K562 (cell line): ENCODE results near the gene APOC1. TPM values are rescaled to one million over a fixed set of nuclear protein-coding genes. Genes with fewer than 3 reads are reported as not detected.

ENCODE experiments used
- ATAC-seq: fragments of 200-7000 bp; cut with Tn5 transposase; 3 replicates; pipeline ENCODE4 v1.9.1; 2020; ENCODE audit warnings: moderate library complexity
- BruUV-seq: library from RNA; stranded (reverse); fragments of 400-500 nt; replicated peaks from 2 replicates; lab custom pipeline; 2021; lab: Mats Ljungman, UMichigan
- CTCF ChIA-PET: fragments of 300-600 bp; formaldehyde crosslinking; extraction: SDS; loops from one replicate; lab custom pipeline; 2021; ENCODE audit warnings: low intra/inter-chr PET ratio; lab: Yijun Ruan, JAX
- POLR2A ChIA-PET: fragments of 300-600, 350-650 bp; sonication (Branson Sonifier 250); formaldehyde crosslinking; extraction: SDS; loops from one replicate; lab custom pipeline; 2021; ENCODE audit warnings: antibody characterized with exemption, inconsistent platforms; lab: Yijun Ruan, JAX
- DNase-seq, 4 experiments: peaks; one replicate each; pipeline versions ENCODE4 v3.0.0 to v3.0.0-alpha.2; 2011 to 2018; ENCODE audit warnings: low spot score in 3 of 4, mixed read lengths in 3 of 4; ENCODE audit errors: extremely low read depth in 1 of 4
- FAIRE-seq: peaks from 2 replicates; lab custom pipeline; 2011; peaks lifted over from hg19 to GRCh38; lab: Jason Lieb, UNC
- H2AFZ ChIP-seq: 2 replicates; pipeline ENCODE4 v1.6.0; 2011; ENCODE audit warnings: low read depth, low read length, control low read depth, inconsistent platforms
- H3K27ac ChIP-seq: fragments of 200-600 bp; 3 replicates; pipeline ENCODE4 v1.8.0; 2011; ENCODE audit warnings: low read depth, mild to moderate bottlenecking, control low read depth, inconsistent platforms, low read length, moderate library complexity, mixed read lengths; ENCODE audit errors: extremely low read depth
- H3K27me3 ChIP-seq, 2 experiments: fragments of 300-600 bp in 1 of 2; 2 replicates in 1 of 2; 3 replicates in 1 of 2; pipeline versions ENCODE4 v1.6.0 to v1.8.0; 2011; ENCODE audit warnings: inconsistent platforms in 2 of 2, low read length in 2 of 2, mild to moderate bottlenecking in 1 of 2, mixed read lengths in 1 of 2, moderate library complexity in 1 of 2; ENCODE audit not compliant: control insufficient read depth in 2 of 2, insufficient read depth in 2 of 2
- H3K36me3 ChIP-seq: fragments of 300-600 bp; 3 replicates; pipeline ENCODE4 v1.8.0; 2011; ENCODE audit warnings: mild to moderate bottlenecking, low read length, inconsistent platforms; ENCODE audit not compliant: control insufficient read depth, insufficient read depth
- H3K4me1 ChIP-seq, 2 experiments: fragments of 200-600 bp in 1 of 2; replicated peaks in 1 of 2; 2 replicates in 1 of 2; 3 replicates in 1 of 2; pipeline versions ENCODE4 v1.5.1 to v1.8.0; 2011; ENCODE audit warnings: inconsistent platforms in 2 of 2, low read length in 2 of 2, mild to moderate bottlenecking in 1 of 2, mixed read lengths in 1 of 2, moderate library complexity in 1 of 2; ENCODE audit not compliant: control insufficient read depth in 2 of 2, insufficient read depth in 2 of 2
- H3K4me2 ChIP-seq: 2 replicates; pipeline ENCODE4 v1.6.1; 2011; ENCODE audit warnings: low read length, control low read depth, inconsistent platforms, mixed read lengths; ENCODE audit not compliant: insufficient read depth
- H3K4me3 ChIP-seq: fragments of 200-600 bp; sonication (generic), shearing (Covaris generic); 2 replicates; pipeline ENCODE4 v1.5.1; 2016; ENCODE audit warnings: control low read depth, inconsistent platforms
- H3K79me2 ChIP-seq: fragments of 200-600 bp; 3 replicates; pipeline ENCODE4 v1.8.0; 2011; ENCODE audit warnings: low read length, inconsistent platforms; ENCODE audit not compliant: control insufficient read depth, insufficient read depth
- H3K9ac ChIP-seq, 2 experiments: 2 replicates each; pipeline versions ENCODE4 v1.6.0 to v1.6.1; 2011; ENCODE audit warnings: low read depth in 2 of 2, low read length in 2 of 2, control low read depth in 1 of 2, inconsistent platforms in 1 of 2, mild to moderate bottlenecking in 1 of 2, mixed read lengths in 1 of 2; ENCODE audit not compliant: insufficient read depth in 1 of 2
- H3K9me1 ChIP-seq: one replicate; pipeline ENCODE4 v1.6.0; 2011; ENCODE audit warnings: inconsistent platforms, mild to moderate bottlenecking, low read length, moderate library complexity; ENCODE audit not compliant: control insufficient read depth, insufficient read depth
- H3K9me3 ChIP-seq: replicated peaks from 2 replicates; pipeline ENCODE4 v1.5.1; 2011; ENCODE audit warnings: low read depth, low read length, inconsistent platforms; ENCODE audit not compliant: control insufficient read depth, insufficient read depth
- H4K20me1 ChIP-seq: replicated peaks from 2 replicates; pipeline ENCODE4 v1.6.1; 2011; ENCODE audit warnings: low read length, inconsistent platforms, mixed read lengths; ENCODE audit not compliant: control insufficient read depth, insufficient read depth
- POLR2G ChIP-seq: fragments of 200-400 bp; formaldehyde crosslinking; IDR thresholded peaks from 2 replicates; pipeline ENCODE4 v1.6.1; 2017; ENCODE audit warnings: low read depth, mild to moderate bottlenecking, antibody characterized with exemption, low read length, moderate library complexity
- RBFOX2 ChIP-seq: fragments of 200-400 bp; formaldehyde crosslinking; IDR thresholded peaks from 2 replicates; pipeline ENCODE4 v1.6.1; 2017; ENCODE audit warnings: low read depth, mild to moderate bottlenecking, low read length, moderate library complexity
- WGBS: fragments of 100-300 bp; shearing (Covaris generic); methylation state at CpG from one replicate; pipeline ENCODE4 v1.1.6; 2016; ENCODE audit warnings: low coverage, mixed read lengths; ENCODE audit not compliant: insufficient coverage; ENCODE audit errors: missing lambda C conversion rate; 5-methylcytosine and 5-hydroxymethylcytosine counted together
- in situ Hi-C: fragments of 300-500 bp; cut with MboI; formaldehyde crosslinking; loops from 4 replicates; pipeline ENCODE4 v1.15.0; 2018; ENCODE audit warnings: inconsistent platforms, mixed read lengths
- intact Hi-C: fragments of 100-400 bp; cut with micrococcal nuclease; formaldehyde crosslinking; loops from 2 replicates; pipeline ENCODE4 v1.14.2; 2022
- polyA plus RNA-seq, 8 experiments: library from polyadenylated mRNA; depleted of rRNA in 4 of 8; stranded (reverse) in 5 of 8; unstranded in 3 of 8; fragments of >200 nt; fragmentation: Nextera tagmentation in 2 of 8; fragmentation: Illumina TruSeq in 1 of 8; extraction: Ambion mirVana in 2 of 8; extraction: Trizol in 1 of 8; gene quantifications; 2 replicates each; pipeline versions ENCODE4 v1.2.1 to v1.2.3, GENCODE V29; 2011 to 2014; ENCODE audit warnings: inconsistent platforms in 1 of 8, missing spikeins in 1 of 8
- total RNA-seq, 7 experiments: library from RNA; depleted of rRNA in 6 of 7; stranded (reverse); fragments of >200 nt in 6 of 7; fragmentation: Illumina TruSeq in 2 of 7; extraction: Trizol in 2 of 7; gene quantifications; 2 replicates each; pipeline versions ENCODE4 v1.2.1 to v1.2.3, GENCODE V29; 2011 to 2021; ENCODE audit warnings: low replicate concordance in 1 of 7
- TF ChIP-seq, protein P1 (sequence below): IDR thresholded peaks from 2 replicates; pipeline ENCODE4 v1.6.1; 2012; ENCODE audit warnings: low read depth, low read length, improper control_type of control experiment, borderline replicate concordance

APOC1 gene
- total and polyA plus RNA-seq, 9 of the 15 experiments (the other 6 are each of a cell fraction or from before 2014, with no cell fraction given), result 115 to 408 (median 220) TPM

DNA sequence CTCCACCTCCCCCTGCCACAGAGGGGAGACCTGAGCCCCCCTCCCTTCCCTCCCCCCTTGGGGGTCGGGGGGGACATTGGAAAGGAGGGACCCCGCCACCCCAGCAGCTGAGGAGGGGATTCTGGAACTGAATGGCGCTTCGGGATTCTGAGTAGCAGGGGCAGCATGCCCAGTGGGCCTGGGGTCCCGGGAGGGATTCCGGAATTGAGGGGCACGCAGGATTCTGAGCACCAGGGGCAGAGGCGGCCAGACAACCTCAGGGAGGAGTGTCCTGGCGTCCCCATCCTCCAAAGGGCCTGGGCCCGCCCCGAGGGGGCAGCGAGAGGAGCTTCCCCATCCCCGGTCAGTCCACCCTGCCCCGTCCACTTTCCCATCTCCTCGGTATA, 11.2 kb upstream of the APOC1 start:
- Histone ChIP-seq H3K9me1 (no peaks in the 10 kb centered on the region), H3K9me3 (no peaks in the 10 kb centered on the region), H3K27ac (no peak overlapping the region), H2AFZ (no peak overlapping the region), H3K4me2 (no peak overlapping the region), H3K9ac (0 out of 4 replicates have a peak overlapping the region, but pooled peaks of 1 of the 2 experiments have one; percentile 1), H3K27me3 (no peaks in the 10 kb centered on the region), H3K79me2 (peaks cover under 1% of the 10 kb centered on the region; the same call in 2 of the 3 replicates), H4K20me1 (0 out of 2 replicates have a peak, but pooled peaks cover 3% of the 10 kb centered on the region), H3K36me3 (peaks cover 68% of the 10 kb centered on the region; the same call in 2 of the 3 replicates), H3K4me3 (no peak overlapping the region), H3K4me1 (peaks cover 20 to 60% of the 10 kb centered on the region in 2 experiments; a peak in 4 of 5 replicates)
- POLR2A ChIA-PET, result interaction anchor here (1.1 to 1.7 kb wide), 3 partner anchors 8 to 13 kb away, joined by 3 to 4 read pairs (median 4); no protein-coding TSS in a partner anchor
- in situ Hi-C loops, result no loop called here
- 73% methylated on average over 8 of the region's 15 CpGs for WGBS
- FAIRE-seq (no peak), ATAC-seq (no peak), DNase-seq (no peak)
- CTCF ChIA-PET, result interaction anchor here (0.7 to 2.1 kb wide), 4 partner anchors 46 to 156 kb away, joined by 3 to 27 read pairs (median 5); partner anchors contain the start of gene CLPTM1
- BruUV-seq, result TSS peak; percentile 68
- TF ChIP-seq POLR2G, result peak; percentile 60
- TF ChIP-seq, protein P1, sequence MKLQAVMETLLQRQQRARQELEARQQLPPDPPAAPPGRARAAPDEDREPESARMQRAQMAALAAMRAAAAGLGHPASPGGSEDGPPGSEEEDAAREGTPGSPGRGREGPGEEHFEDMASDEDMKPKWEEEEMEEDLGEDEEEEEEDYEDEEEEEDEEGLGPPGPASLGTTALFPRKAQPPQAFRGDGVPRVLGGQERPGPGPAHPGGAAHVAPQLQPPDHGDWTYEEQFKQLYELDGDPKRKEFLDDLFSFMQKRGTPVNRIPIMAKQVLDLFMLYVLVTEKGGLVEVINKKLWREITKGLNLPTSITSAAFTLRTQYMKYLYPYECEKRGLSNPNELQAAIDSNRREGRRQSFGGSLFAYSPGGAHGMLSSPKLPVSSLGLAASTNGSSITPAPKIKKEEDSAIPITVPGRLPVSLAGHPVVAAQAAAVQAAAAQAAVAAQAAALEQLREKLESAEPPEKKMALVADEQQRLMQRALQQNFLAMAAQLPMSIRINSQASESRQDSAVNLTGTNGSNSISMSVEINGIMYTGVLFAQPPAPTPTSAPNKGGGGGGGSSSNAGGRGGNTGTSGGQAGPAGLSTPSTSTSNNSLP, result no peak
- peak; percentile 50 for TF ChIP-seq RBFOX2
- intact Hi-C loops, result loop anchor here (1.0 to 5.0 kb wide), 2 partner anchors 48 to 154 kb away; no protein-coding TSS in a partner anchor
